ENCODE results near the gene FNDC8. TPM values are rescaled to one million over a fixed set of nuclear protein-coding genes. Genes with fewer than 3 reads are reported as not detected.

FNDC8 gene
- total and polyA plus RNA-seq, 2 of the 4 experiments (the other 2 are of a cell fraction) = not detected

DNA sequence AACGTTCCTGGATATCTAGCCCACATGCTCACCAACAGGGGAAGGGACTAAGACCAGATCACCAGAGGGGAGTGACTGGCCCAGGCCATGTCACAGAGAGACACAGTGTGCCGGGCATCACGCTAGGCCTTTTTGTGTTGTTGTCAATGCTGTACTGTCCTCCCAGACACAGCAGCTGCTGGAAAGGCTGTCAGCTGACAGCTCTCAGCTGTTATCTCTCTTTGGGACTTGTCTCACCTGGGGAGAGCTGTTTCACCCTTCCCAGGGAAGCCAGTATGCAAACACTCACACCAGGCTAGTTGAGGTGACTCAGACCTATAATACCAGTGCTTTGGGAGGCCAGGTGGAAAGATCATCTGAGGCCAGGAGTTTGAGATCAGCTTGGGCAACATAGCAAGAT is 45.6 kb downstream of the FNDC8 start:
- Histone ChIP-seq H3K56ac (ENCODE audit: extremely low read depth, insufficient read depth, low read length) (no peak overlapping the region), H2AK9ac (replicated peaks; ENCODE audit: low read depth, low read length, poor library complexity) (no peak overlapping the region), H4K8ac (ENCODE audit: low read depth in 2 of 2, low read length in 2 of 2) (no peak overlapping the region), H3K4me1 (ENCODE audit: control insufficient read depth, insufficient read depth, low read length) (peaks cover 4% of the 10 kb centered on the region; the same call in 1 of the 2 replicates), H3K27ac (ENCODE audit: insufficient read depth, low read length) (no peak overlapping the region), H3K27me3 (ENCODE audit: control insufficient read depth, insufficient read depth, low read length) (peaks cover 12% of the 10 kb centered on the region), H3K9me1 (ENCODE audit: insufficient read depth, low read length) (0 out of 2 replicates have a peak, but pooled peaks cover 5% of the 10 kb centered on the region), H2BK5ac (ENCODE audit: low read depth, low read length, poor library complexity, severe bottlenecking) (no peak overlapping the region), H3K4ac (ENCODE audit: low read depth, low read length) (no peak overlapping the region), H3K18ac (ENCODE audit: low read depth, low read length) (no peak overlapping the region), H3K9ac (ENCODE audit: low read depth, low read length) (no peak overlapping the region), H2AK5ac (ENCODE audit: low read depth, low read length) (no peak overlapping the region), H4K5ac (ENCODE audit: low read depth, low read length) (no peak overlapping the region), H3K9me3 (ENCODE audit: control insufficient read depth, insufficient read depth, low read length) (no peaks in the 10 kb centered on the region), H4K20me1 (ENCODE audit: insufficient read depth, low read length) (no peaks in the 10 kb centered on the region), H3K79me1 (ENCODE audit: low read depth in 1 of 2, low read length in 2 of 2) (no peaks in the 10 kb centered on the region), H3K14ac (replicated peaks; ENCODE audit: low read depth, low read length) (no peak overlapping the region), H2BK120ac (ENCODE audit: low read depth, low read length) (no peak overlapping the region), H3K4me2 (ENCODE audit: low read depth, low read length) (no peak overlapping the region), H3K4me3 (ENCODE audit: insufficient read depth, low read depth, low read length) (no peak overlapping the region), H3K36me3 (ENCODE audit: control insufficient read depth, insufficient read depth, low read length) (no peaks in the 10 kb centered on the region), H2BK20ac (ENCODE audit: low read depth, low read length) (no peak overlapping the region), H2AFZ (replicated peaks; ENCODE audit: low read length, poor library complexity) (peak overlapping the region; percentile 67), H2BK15ac (ENCODE audit: low read depth, low read length) (no peak overlapping the region), H3K23ac (ENCODE audit: low read depth, low read length) (no peak overlapping the region), H4K91ac (ENCODE audit: insufficient read depth, low read depth, low read length) (no peak overlapping the region)
- dilution Hi-C loops (cut with HindIII; ENCODE audit: low sequenced_read_pairs, unreplicated experiment) (no loop called here), in situ Hi-C loops (cut with MboI; ENCODE audit: low sequenced_read_pairs) (loop anchor here (5.0 kb wide), 1 partner anchor 370 kb away; the partner anchor contains the start of gene SLFN12L), intact Hi-C loops (cut with micrococcal nuclease) (no loop called here)
- CTCF ChIA-PET = interaction anchor here (1.0 kb wide), 1 partner anchor 372 kb away, joined by 3 read pairs; no protein-coding TSS in a partner anchor
- no TSS peak for BruUV-seq (replicated peaks)
- TF ChIP-seq ELK1 (IDR thresholded peaks at IDR 0.05; ENCODE audit: borderline replicate concordance, low read depth, low read length) = no peak
- TF ChIP-seq MAFK (IDR thresholded peaks at IDR 0.05; ENCODE audit: low read depth, low read length) = no peak
- no peak for TF ChIP-seq RAD21 (IDR thresholded peaks at IDR 0.05; ENCODE audit: low read length)
- no peak for TF ChIP-seq CTCF (conservative IDR thresholded peaks at IDR 0.05; ENCODE audit: low read depth, low read length)
- TF ChIP-seq NFE2L2 (IDR thresholded peaks at IDR 0.05; ENCODE audit: low read depth, low read length) = no peak
- no peak for TF ChIP-seq CEBPB (IDR thresholded peaks at IDR 0.05; ENCODE audit: low read depth, low read length)
- TF ChIP-seq, protein P1, sequence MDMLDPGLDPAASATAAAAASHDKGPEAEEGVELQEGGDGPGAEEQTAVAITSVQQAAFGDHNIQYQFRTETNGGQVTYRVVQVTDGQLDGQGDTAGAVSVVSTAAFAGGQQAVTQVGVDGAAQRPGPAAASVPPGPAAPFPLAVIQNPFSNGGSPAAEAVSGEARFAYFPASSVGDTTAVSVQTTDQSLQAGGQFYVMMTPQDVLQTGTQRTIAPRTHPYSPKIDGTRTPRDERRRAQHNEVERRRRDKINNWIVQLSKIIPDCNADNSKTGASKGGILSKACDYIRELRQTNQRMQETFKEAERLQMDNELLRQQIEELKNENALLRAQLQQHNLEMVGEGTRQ (IDR thresholded peaks at IDR 0.05; ENCODE audit: low read depth, low read length) = no peak
- TF ChIP-seq SMC3 (IDR thresholded peaks at IDR 0.05; ENCODE audit: low read depth, low read length) = no peak
- no peak for TF ChIP-seq FOS (IDR thresholded peaks at IDR 0.05; ENCODE audit: low read depth, low read length)
- TF ChIP-seq MAZ (IDR thresholded peaks at IDR 0.05; ENCODE audit: borderline replicate concordance, low read depth, low read length) = no peak
- TF ChIP-seq POLR2A (IDR thresholded peaks at IDR 0.05; ENCODE audit: low read depth, low read length) = no peak
- TF ChIP-seq BHLHE40 (IDR thresholded peaks at IDR 0.05; ENCODE audit: low read depth, low read length) = no peak
- no peak for TF ChIP-seq MXI1 (IDR thresholded peaks at IDR 0.05; ENCODE audit: borderline replicate concordance, low read depth, low read length)
- no peak for TF ChIP-seq RCOR1 (IDR thresholded peaks at IDR 0.05; ENCODE audit: insufficient replicate concordance, low read length)
- 40% methylated on average over 1 of the region's 3 CpGs; no CpG with 5 or more reads in 1 of the 2 experiments for WGBS, 2 experiments (ENCODE audit: extremely low coverage in 2 of 2, insufficient read length in 1 of 2)
- DNase-seq (no peak), ATAC-seq (ENCODE audit: low read depth) (no peak)
- POLR2A ChIA-PET (ENCODE audit: unreplicated experiment) = no interaction called here
